Immature natural killer cell (primary cell): Measurements from ENCODE around the gene LRP1B. TPM values are rescaled to one million over a fixed set of nuclear protein-coding genes. Genes with fewer than 3 reads are reported as not detected.

Source experiments
- DNase-seq, 3 donors: peaks; one replicate each; pipeline ENCODE4 v3.0.0; 2022; ENCODE audit warnings: mixed read lengths in 1 of 3
- H3K27ac Mint-ChIP-seq, 6 donors: one replicate each; pipeline ENCODE4 v1.8.0; 2020; ENCODE audit warnings: mixed read lengths in 6 of 6, mild to moderate bottlenecking in 5 of 6, inconsistent platforms in 4 of 6, moderate library complexity in 3 of 6
- H3K27me3 Mint-ChIP-seq, 3 donors: one replicate each; pipeline ENCODE4 v1.8.0; 2020 to 2021; ENCODE audit warnings: low read depth in 3 of 3, mild to moderate bottlenecking in 3 of 3, mixed read lengths in 3 of 3, moderate library complexity in 3 of 3, inconsistent platforms in 1 of 3
- H3K36me3 Mint-ChIP-seq, 3 donors: one replicate each; pipeline ENCODE4 v1.8.0; 2020; ENCODE audit warnings: mixed read lengths in 3 of 3, inconsistent platforms in 2 of 3, mild to moderate bottlenecking in 2 of 3
- H3K4me1 Mint-ChIP-seq, 2 donors: one replicate each; pipeline ENCODE4 v1.8.0; 2020; ENCODE audit warnings: inconsistent platforms in 2 of 2, mild to moderate bottlenecking in 2 of 2, mixed read lengths in 2 of 2, moderate library complexity in 1 of 2
- H3K4me3 Mint-ChIP-seq, 5 donors: one replicate each; pipeline ENCODE4 v1.8.0; 2020; ENCODE audit warnings: mild to moderate bottlenecking in 5 of 5, mixed read lengths in 5 of 5, inconsistent platforms in 3 of 5, moderate library complexity in 3 of 5
- H3K9me3 Mint-ChIP-seq, 6 donors: one replicate each; pipeline ENCODE4 v1.8.0; 2020; ENCODE audit warnings: mild to moderate bottlenecking in 6 of 6, mixed read lengths in 6 of 6, inconsistent platforms in 4 of 6, moderate library complexity in 3 of 6
- polyA plus RNA-seq, 3 donors: library from polyadenylated mRNA; unstranded; fragments of 300-500 nt; fragmentation: Illumina TruSeq; gene quantifications; one replicate each; pipeline ENCODE4 v1.2.3, GENCODE V29; 2021

Gene LRP1B
- polyA plus RNA-seq = not detected

- peaks cover 8 to 24% (median 17%) of the 10 kb centered on the region in 6 donors for H3K9me3 Mint-ChIP-seq
- peak within 1 kb of the TSS in 3 of 5 donors; percentile 27 to 52 (median 50) for H3K4me3 Mint-ChIP-seq
- peaks cover 3 to 11% (median 4%) of the 10 kb centered on the region in 3 donors for H3K27me3 Mint-ChIP-seq
- no peak within 1 kb of the TSS for H3K27ac Mint-ChIP-seq
- H3K36me3 Mint-ChIP-seq = no peaks in the 10 kb centered on the region
- H3K4me1 Mint-ChIP-seq = peaks cover 0 to 7% of the 10 kb centered on the region in 2 donors
- no peak for DNase-seq
These were observed at the start of gene LRP1B for GRCh38 chr2:142131010-142131669. TSS of gene LRP1B (minus strand) at chr2:142131016. CDS start at chr2:142130729, 287 bp downstream.

DNA sequence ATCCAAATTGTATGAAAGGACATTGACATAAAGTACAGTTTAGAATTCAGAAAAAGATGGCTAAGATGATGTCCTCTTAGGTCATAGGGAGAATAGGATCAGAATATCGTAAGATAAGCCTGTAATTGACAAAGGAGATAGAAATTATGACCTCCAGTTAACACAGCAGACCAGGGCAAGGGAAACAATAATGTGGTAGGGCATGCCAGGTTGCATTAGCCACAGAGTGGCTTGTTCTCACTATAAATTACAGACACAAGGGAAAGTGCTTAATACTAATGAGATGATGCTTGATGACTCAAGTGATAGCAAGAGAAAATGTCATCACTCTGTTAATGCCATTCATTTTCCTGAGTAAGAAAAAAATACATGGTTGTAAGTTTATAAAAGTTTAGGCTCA, 48.9 kb upstream of the LRP1B start:
- no peaks in the 10 kb centered on the region for H3K27me3 Mint-ChIP-seq
- H3K36me3 Mint-ChIP-seq = no peaks in the 10 kb centered on the region
- no peak overlapping the region for H3K4me3 Mint-ChIP-seq
- DNase-seq = no peak
- no peaks in the 10 kb centered on the region for H3K4me1 Mint-ChIP-seq
- no peak overlapping the region for H3K27ac Mint-ChIP-seq
- H3K9me3 Mint-ChIP-seq = peaks cover 2 to 25% (median 6%) of the 10 kb centered on the region in 6 donors

GRCh38 chr2:142178604-142179003, 47.8 kb upstream of the LRP1B start:
- peaks cover 2 to 23% (median 6%) of the 10 kb centered on the region in 6 donors for H3K9me3 Mint-ChIP-seq
- no peak for DNase-seq
- H3K4me3 Mint-ChIP-seq = no peak overlapping the region
- H3K36me3 Mint-ChIP-seq = no peaks in the 10 kb centered on the region
- no peak overlapping the region for H3K27ac Mint-ChIP-seq
- H3K4me1 Mint-ChIP-seq = no peaks in the 10 kb centered on the region
- no peaks in the 10 kb centered on the region for H3K27me3 Mint-ChIP-seq

DNA sequence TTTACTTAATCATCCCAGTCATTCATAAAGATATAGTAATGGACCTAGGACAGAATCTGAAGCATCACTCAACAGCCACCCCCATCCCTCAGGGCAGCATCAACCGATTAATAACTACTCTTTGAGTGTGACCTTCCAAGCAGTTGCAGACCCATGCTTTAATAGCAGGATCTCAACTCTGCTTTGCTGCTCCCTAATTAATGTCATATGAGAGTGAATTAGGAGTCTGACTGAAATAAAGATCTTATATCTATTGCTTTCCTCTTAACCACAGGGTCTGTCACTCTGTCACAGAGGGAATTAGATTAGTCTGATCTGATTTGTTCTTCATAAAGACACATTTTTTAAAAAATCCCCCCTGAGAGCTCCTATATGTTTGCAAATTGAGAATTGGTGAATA, 46.1 kb upstream of the LRP1B start:
- H3K27me3 Mint-ChIP-seq = no peaks in the 10 kb centered on the region

GRCh38 chr2:142175813-142176338, 45.1 kb upstream of the LRP1B start:
- H3K27ac Mint-ChIP-seq = no peak overlapping the region
- H3K9me3 Mint-ChIP-seq = peaks cover 2 to 11% (median 6%) of the 10 kb centered on the region in 6 donors
- no peaks in the 10 kb centered on the region for H3K27me3 Mint-ChIP-seq
- H3K4me3 Mint-ChIP-seq = no peak overlapping the region
- no peaks in the 10 kb centered on the region for H3K36me3 Mint-ChIP-seq
- no peaks in the 10 kb centered on the region for H3K4me1 Mint-ChIP-seq
- DNase-seq = no peak

More for the DNA sequence above, 46.1 kb upstream of the LRP1B start:
- H3K4me1 Mint-ChIP-seq = no peaks in the 10 kb centered on the region
- no peaks in the 10 kb centered on the region for H3K36me3 Mint-ChIP-seq
- DNase-seq = no peak
- no peak overlapping the region for H3K27ac Mint-ChIP-seq
- peaks cover 0 to 15% (median 5%) of the 10 kb centered on the region in 6 donors for H3K9me3 Mint-ChIP-seq
- no peak overlapping the region for H3K4me3 Mint-ChIP-seq

- H3K27ac Mint-ChIP-seq = no peak overlapping the region
- no peaks in the 10 kb centered on the region for H3K27me3 Mint-ChIP-seq
- no peaks in the 10 kb centered on the region for H3K36me3 Mint-ChIP-seq
- H3K4me3 Mint-ChIP-seq = no peak overlapping the region
- H3K9me3 Mint-ChIP-seq = peaks cover 4 to 11% (median 5%) of the 10 kb centered on the region in 6 donors
- H3K4me1 Mint-ChIP-seq = no peaks in the 10 kb centered on the region
- no peak for DNase-seq
These were observed 43.4 kb upstream of the LRP1B start for GRCh38 chr2:142174176-142174575.

- DNase-seq = no peak
- Mint-ChIP-seq H3K4me3 (no peak overlapping the region), H3K36me3 (no peaks in the 10 kb centered on the region), H3K4me1 (no peaks in the 10 kb centered on the region), H3K9me3 (peaks cover 2 to 13% (median 6%) of the 10 kb centered on the region in 6 donors), H3K27me3 (no peaks in the 10 kb centered on the region), H3K27ac (no peak overlapping the region)
These were observed 40.0 kb upstream of the LRP1B start for GRCh38 chr2:142170847-142171246.

DNA sequence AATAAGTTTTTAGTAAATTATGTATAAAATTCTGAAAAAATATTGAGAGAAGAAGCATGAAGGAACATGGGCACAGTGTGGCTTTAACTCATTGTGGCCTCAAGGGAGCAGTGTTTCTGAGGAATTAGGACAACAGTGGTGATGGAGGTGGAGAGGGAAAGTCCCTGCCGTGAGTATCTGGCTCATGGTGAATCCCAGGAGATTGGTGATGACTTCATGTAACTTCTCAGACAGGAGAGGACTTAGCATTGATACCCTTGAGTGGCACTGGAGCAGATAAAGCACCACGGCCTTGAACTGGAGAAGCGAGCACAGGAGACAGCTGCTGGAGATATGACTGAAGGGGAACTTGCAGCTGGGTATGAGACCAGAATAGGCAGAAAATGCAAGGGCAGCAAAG, 35.0 kb upstream of the LRP1B start:
- Mint-ChIP-seq H3K9me3 (peaks cover 3 to 31% (median 10%) of the 10 kb centered on the region in 6 donors), H3K4me1 (no peaks in the 10 kb centered on the region), H3K4me3 (no peak overlapping the region), H3K27me3 (no peaks in the 10 kb centered on the region), H3K27ac (no peak overlapping the region), H3K36me3 (no peaks in the 10 kb centered on the region)
- no peak for DNase-seq

GRCh38 chr2:142153601-142154000, 22.8 kb upstream of the LRP1B start:
- H3K4me3 Mint-ChIP-seq = no peak overlapping the region
- no peak for DNase-seq
- H3K36me3 Mint-ChIP-seq = peaks cover 0 to 3% (median 0%) of the 10 kb centered on the region in 3 donors
- H3K27me3 Mint-ChIP-seq = peaks cover 0 to 5% (median 0%) of the 10 kb centered on the region in 3 donors
- H3K27ac Mint-ChIP-seq = no peak overlapping the region
- peaks cover 4 to 19% (median 11%) of the 10 kb centered on the region in 6 donors for H3K9me3 Mint-ChIP-seq
- no peaks in the 10 kb centered on the region for H3K4me1 Mint-ChIP-seq

DNA sequence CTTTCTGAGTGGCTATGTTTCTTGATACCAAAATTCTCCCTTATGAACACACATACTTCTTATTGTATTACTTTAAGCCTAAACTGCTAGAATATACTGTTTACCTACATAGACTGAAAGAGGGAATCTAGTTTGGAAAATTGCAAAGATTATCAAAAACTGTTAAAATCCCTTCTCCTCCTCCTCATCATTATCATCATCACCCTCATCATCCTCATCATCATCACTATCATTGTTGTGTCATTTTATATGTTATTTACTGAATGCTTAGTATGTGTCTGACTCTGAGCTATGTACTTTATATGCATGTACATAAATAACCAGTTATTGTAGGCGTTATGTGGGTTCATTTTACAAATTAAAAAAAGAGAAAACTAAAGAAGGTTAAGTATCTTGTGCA, 19.6 kb upstream of the LRP1B start:
- Mint-ChIP-seq H3K9me3 (peaks cover 0 to 22% (median 8%) of the 10 kb centered on the region in 6 donors), H3K36me3 (peaks cover 0 to 3% (median 0%) of the 10 kb centered on the region in 3 donors), H3K27me3 (peaks cover 0 to 5% (median 0%) of the 10 kb centered on the region in 3 donors), H3K4me1 (no peaks in the 10 kb centered on the region), H3K27ac (no peak overlapping the region), H3K4me3 (no peak overlapping the region)
- no peak for DNase-seq

DNA sequence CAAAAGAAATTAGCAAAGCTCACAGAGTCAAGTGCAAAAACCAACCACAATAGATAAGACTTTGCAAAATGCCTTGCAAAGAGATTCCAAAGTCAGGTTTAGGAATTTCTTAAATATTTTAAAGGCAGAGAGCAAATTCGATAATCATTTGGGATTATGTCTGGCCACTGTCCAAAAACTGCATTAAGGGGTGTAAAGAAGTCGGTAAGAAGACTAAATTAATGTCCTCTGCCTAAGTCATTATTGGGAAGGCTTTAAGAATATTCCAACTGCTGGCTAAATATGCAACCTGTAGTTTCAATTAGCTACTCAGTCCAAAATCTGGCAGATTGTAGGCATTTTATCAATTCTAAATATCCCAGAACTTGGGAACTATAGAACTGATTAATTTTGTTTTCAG, 13.7 kb upstream of the LRP1B start:
- no peak for DNase-seq

GRCh38 chr2:142142595-142142994, 11.8 kb upstream of the LRP1B start:
- Mint-ChIP-seq H3K4me3 (no peak overlapping the region), H3K27ac (no peak overlapping the region), H3K9me3 (peaks cover 0 to 13% (median 5%) of the 10 kb centered on the region in 6 donors), H3K27me3 (peaks cover 0 to 2% (median 1%) of the 10 kb centered on the region in 3 donors), H3K4me1 (no peaks in the 10 kb centered on the region), H3K36me3 (no peaks in the 10 kb centered on the region)
- DNase-seq = no peak

More for the DNA sequence above, 13.7 kb upstream of the LRP1B start:
- Mint-ChIP-seq H3K9me3 (peaks cover 0 to 19% (median 7%) of the 10 kb centered on the region in 6 donors), H3K36me3 (no peaks in the 10 kb centered on the region), H3K27ac (no peak overlapping the region), H3K27me3 (peaks cover 1 to 2% (median 2%) of the 10 kb centered on the region in 3 donors), H3K4me1 (no peaks in the 10 kb centered on the region), H3K4me3 (no peak overlapping the region)

- no peak for DNase-seq
- no peak overlapping the region for H3K4me3 Mint-ChIP-seq
- H3K27me3 Mint-ChIP-seq = peaks cover 0 to 2% (median 1%) of the 10 kb centered on the region in 3 donors
- H3K9me3 Mint-ChIP-seq = peaks cover 0 to 9% (median 3%) of the 10 kb centered on the region in 6 donors
- no peaks in the 10 kb centered on the region for H3K36me3 Mint-ChIP-seq
- H3K27ac Mint-ChIP-seq = no peak overlapping the region
- H3K4me1 Mint-ChIP-seq = no peaks in the 10 kb centered on the region
These were observed 9.6 kb upstream of the LRP1B start for GRCh38 chr2:142140434-142140845.

GRCh38 chr2:142139384-142139783, 8.6 kb upstream of the LRP1B start:
- Mint-ChIP-seq H3K9me3 (peaks cover 0 to 14% (median 3%) of the 10 kb centered on the region in 6 donors), H3K4me1 (no peaks in the 10 kb centered on the region), H3K36me3 (no peaks in the 10 kb centered on the region), H3K4me3 (no peak overlapping the region), H3K27me3 (peaks cover 0 to 2% (median 1%) of the 10 kb centered on the region in 3 donors), H3K27ac (no peak overlapping the region)
- DNase-seq = no peak
